ENCODE measurements around the gene IDI1. TPM values are rescaled to one million over a fixed set of nuclear protein-coding genes. Genes with fewer than 3 reads are reported as not detected.

Gene IDI1
- total and polyA plus RNA-seq, 2 donors (not counting 1 experiment from before 2014, with no cell fraction given) = 59.8 to 167 TPM

DNA sequence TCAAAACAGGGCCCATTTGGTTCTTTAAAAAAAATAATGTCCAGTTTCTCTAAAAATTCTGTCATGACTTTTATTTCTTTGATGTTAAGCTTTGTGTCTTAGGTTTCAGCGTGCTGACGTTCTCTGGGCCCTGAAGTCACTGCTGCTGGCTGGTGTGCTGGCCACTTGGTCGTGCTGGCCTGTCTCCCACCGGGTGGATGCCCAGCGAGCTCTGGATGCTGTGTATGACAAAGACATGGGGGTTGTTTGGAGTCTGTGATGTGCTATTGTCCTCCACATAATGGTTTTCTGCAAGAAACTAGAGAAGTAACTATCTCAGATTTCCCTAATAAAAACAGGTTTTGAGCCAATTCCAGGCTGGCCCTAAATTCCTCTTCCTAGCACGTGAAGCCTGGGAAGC, 13.7 kb downstream of the IDI1 start:
- Histone ChIP-seq H3K4me3 (ENCODE audit: control extremely low read depth in 1 of 5, extremely low read depth in 1 of 5, insufficient read depth in 1 of 5, low read depth in 2 of 5, low read length in 4 of 5) (no peak overlapping the region), H4K20me1 (ENCODE audit: control insufficient read depth, insufficient read depth, low read length, poor library complexity, severe bottlenecking) (no peaks in the 10 kb centered on the region), H3K9me3 (ENCODE audit: control extremely low read depth in 1 of 3, control insufficient read depth in 2 of 3, insufficient read depth in 1 of 3, low read length in 2 of 3) (no peaks in the 10 kb centered on the region), H3K9ac (ENCODE audit: low read length) (no peak overlapping the region), H3K36me3 (replicated peaks in 1 of 2; ENCODE audit: control extremely low read depth in 1 of 2, control insufficient read depth in 1 of 2, extremely low read depth in 1 of 2, insufficient read depth in 2 of 2, low read length in 1 of 2) (peaks cover 0 to 27% of the 10 kb centered on the region in 2 experiments), H3K4me2 (replicated peaks; ENCODE audit: low read depth, low read length, poor library complexity, severe bottlenecking) (no peak overlapping the region), H3K79me2 (ENCODE audit: control insufficient read depth, insufficient read depth, low read length) (peaks cover 2% of the 10 kb centered on the region), H3K27ac (ENCODE audit: low read length in 2 of 2) (no peak overlapping the region), H2AFZ (ENCODE audit: insufficient read depth, low read depth, low read length, poor library complexity, severe bottlenecking) (no peak overlapping the region), H3K4me1 (ENCODE audit: control insufficient read depth in 2 of 2, insufficient read depth in 2 of 2, low read length in 2 of 2) (peaks cover 0 to 8% of the 10 kb centered on the region in 2 donors), H3K27me3 (replicated peaks in 1 of 4; ENCODE audit: control extremely low read depth in 1 of 4, control insufficient read depth in 3 of 4, insufficient read depth in 4 of 4, low read length in 3 of 4) (no peaks in the 10 kb centered on the region)
- Mint-ChIP-seq H3K27ac (no peak overlapping the region), H3K4me3 (no peak overlapping the region), H3K4me1 (peaks cover 22% of the 10 kb centered on the region), H3K9me3 (ENCODE audit: insufficient read depth) (no peaks in the 10 kb centered on the region), H3K27me3 (no peaks in the 10 kb centered on the region)
- ChIA-PET POLR2A (no interaction called here), CTCF (no interaction called here)
- intact Hi-C loops (cut with micrococcal nuclease) = no loop called here
- WGBS (ENCODE audit: insufficient coverage) = 100% methylated on average over 1 of the region's 6 CpGs
- no peak for DNase-seq
- no peak for ATAC-seq (ENCODE audit: low read depth)
- TF ChIP-seq CTCF (IDR thresholded peaks at IDR 0.05) (no peak), EZH2 (IDR thresholded peaks at IDR 0.05; ENCODE audit: borderline replicate concordance, insufficient read depth, low read depth, low read length, poor library complexity, severe bottlenecking) (no peak)

GRCh38 chr10:1034758-1035157, 14.2 kb downstream of the IDI1 start:
- no peak for TF ChIP-seq EZH2 (IDR thresholded peaks at IDR 0.05; ENCODE audit: borderline replicate concordance, insufficient read depth, low read depth, low read length, poor library complexity, severe bottlenecking)
- no peak for TF ChIP-seq CTCF (IDR thresholded peaks at IDR 0.05)
- no CpG with 5 or more reads among the region's 3 CpGs for WGBS (ENCODE audit: insufficient coverage)

More at GRCh38 chr10:1034758-1035157, 14.2 kb downstream of the IDI1 start:
- H2AFZ ChIP-seq (ENCODE audit: insufficient read depth, low read depth, low read length, poor library complexity, severe bottlenecking) = no peak overlapping the region
- POLR2A ChIA-PET = no interaction called here
- no peak overlapping the region for H3K4me3 ChIP-seq (ENCODE audit: control extremely low read depth in 1 of 5, extremely low read depth in 1 of 5, insufficient read depth in 1 of 5, low read depth in 2 of 5, low read length in 4 of 5)
- Mint-ChIP-seq H3K4me3 (no peak overlapping the region), H3K9me3 (ENCODE audit: insufficient read depth) (no peaks in the 10 kb centered on the region), H3K27ac (no peak overlapping the region), H3K4me1 (peaks cover 20% of the 10 kb centered on the region), H3K27me3 (no peaks in the 10 kb centered on the region)
- H3K27ac ChIP-seq (ENCODE audit: low read length in 2 of 2) = no peak overlapping the region
- H3K4me1 ChIP-seq (ENCODE audit: control insufficient read depth in 2 of 2, insufficient read depth in 2 of 2, low read length in 2 of 2) = peaks cover 0 to 8% of the 10 kb centered on the region in 2 donors
- ATAC-seq (ENCODE audit: low read depth) (no peak), DNase-seq (no peak)
- H3K36me3 ChIP-seq (replicated peaks in 1 of 2; ENCODE audit: control extremely low read depth in 1 of 2, control insufficient read depth in 1 of 2, extremely low read depth in 1 of 2, insufficient read depth in 2 of 2, low read length in 1 of 2) = peaks cover 0 to 22% of the 10 kb centered on the region in 2 experiments
- CTCF ChIA-PET = no interaction called here
- no peak overlapping the region for H3K9ac ChIP-seq (ENCODE audit: low read length)
- intact Hi-C loops (cut with micrococcal nuclease) = no loop called here
- no peak overlapping the region for H3K4me2 ChIP-seq (replicated peaks; ENCODE audit: low read depth, low read length, poor library complexity, severe bottlenecking)
- no peaks in the 10 kb centered on the region for H3K27me3 ChIP-seq (replicated peaks in 1 of 4; ENCODE audit: control extremely low read depth in 1 of 4, control insufficient read depth in 3 of 4, insufficient read depth in 4 of 4, low read length in 3 of 4)
- H3K79me2 ChIP-seq (ENCODE audit: control insufficient read depth, insufficient read depth, low read length) = peaks cover 2% of the 10 kb centered on the region
- no peaks in the 10 kb centered on the region for H3K9me3 ChIP-seq (ENCODE audit: control extremely low read depth in 1 of 3, control insufficient read depth in 2 of 3, insufficient read depth in 1 of 3, low read length in 2 of 3)
- no peaks in the 10 kb centered on the region for H4K20me1 ChIP-seq (ENCODE audit: control insufficient read depth, insufficient read depth, low read length, poor library complexity, severe bottlenecking)
